ENCODE measurements around the gene SCNN1G.
"Not testable (repeated sequence)": the region's sequence is repeated elsewhere in the genome, so short reads cannot be mapped to it uniquely, and the experiment has no call there.

SCNN1G gene

DNA sequence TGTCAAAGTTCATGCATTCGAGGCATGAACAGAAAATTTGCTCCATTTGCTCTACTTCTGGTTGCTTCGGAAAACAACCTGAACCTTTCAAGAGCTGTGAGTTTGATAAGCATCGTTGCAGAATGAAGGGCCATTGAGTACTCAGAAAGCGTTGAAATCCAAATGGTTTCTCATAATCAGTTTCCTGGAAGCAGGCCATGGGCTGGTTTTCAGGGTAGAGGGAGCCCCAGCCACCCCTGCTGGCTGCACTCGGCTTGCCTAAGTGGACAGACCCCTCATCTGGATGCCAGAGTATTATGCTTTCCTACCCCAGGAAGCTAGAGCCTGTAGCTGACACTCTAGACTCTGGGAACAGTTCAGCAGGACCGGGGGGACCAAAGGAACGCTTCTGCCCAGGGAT, 24.4 kb downstream of the SCNN1G start:
- DNase-seq, result no peak

DNA sequence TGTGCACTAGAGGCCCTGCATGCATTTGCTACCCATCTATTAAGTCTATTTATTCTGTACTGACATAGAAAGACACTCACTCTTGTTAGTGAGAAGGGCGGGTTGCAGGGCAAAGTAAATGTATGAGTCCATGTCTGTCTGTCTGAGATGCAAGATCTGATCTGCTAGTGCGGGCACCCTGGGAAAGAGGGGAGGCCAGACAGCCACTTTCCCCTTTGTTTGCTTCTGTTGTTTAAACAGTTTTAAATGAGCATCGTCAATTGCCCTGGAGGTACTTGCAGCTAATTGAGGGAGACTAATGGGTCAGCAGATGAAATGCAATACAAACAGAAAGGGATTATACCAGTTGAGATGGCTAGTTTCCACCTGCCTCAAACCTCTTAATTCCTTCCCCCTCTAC, 24.9 kb downstream of the SCNN1G start:
- no peak for DNase-seq

DNA sequence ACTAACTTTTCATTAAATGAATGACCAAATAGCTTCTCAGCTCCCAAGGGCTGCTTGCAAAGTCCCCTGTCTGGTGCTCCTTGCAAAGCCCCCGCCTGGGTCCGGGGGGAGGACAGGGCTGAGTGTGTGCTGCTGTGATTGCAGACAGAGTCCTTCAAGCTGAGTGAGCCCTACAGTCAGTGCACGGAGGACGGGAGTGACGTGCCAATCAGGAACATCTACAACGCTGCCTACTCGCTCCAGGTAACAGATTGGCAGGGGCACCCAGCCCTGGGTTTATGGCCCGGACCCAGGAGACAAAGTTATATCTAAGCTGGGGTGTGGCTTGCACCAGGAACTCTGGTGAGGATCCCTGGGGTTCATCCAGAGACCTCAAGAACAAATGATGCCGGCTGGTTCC, 27.1 kb downstream of the SCNN1G start:
- no peak for DNase-seq

DNA sequence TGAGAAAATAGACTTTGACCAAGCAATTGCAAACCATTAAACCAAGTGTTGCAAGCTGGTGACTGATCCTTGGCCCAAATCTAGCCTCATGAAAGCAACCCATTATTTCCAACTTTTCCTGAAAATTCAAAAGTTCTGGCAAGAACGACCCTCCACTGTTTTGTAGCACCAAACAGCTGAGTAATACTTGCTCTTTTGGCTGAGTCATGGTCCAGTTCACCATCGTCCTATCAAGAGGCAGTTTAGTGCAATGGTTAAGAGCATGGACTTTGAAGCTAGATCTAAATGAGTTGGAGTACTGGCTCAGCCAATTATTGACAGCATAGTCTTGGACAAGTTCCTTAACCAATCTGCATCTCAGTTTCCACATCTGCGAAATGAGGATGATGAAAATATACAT, 31.3 kb downstream of the SCNN1G start:
- no peak for DNase-seq

DNA sequence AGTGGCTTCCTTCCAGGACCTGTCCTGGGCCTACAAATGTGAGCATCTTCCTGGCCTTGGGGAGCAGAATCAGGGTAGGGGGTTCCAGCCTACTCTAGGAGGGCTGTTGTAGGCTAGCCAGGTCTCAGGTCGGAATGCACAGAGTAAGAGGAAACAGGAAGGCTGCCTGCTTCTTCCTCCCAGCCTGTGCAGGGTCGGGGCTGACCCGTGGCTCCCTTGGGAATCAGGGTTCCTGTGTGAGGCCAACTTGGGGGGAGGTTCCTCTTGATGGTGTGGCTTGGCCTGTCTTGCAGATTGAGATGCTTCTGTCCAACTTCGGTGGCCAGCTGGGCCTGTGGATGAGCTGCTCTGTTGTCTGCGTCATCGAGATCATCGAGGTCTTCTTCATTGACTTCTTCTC, 32.3 kb downstream of the SCNN1G start:
- DNase-seq, result no peak

DNA sequence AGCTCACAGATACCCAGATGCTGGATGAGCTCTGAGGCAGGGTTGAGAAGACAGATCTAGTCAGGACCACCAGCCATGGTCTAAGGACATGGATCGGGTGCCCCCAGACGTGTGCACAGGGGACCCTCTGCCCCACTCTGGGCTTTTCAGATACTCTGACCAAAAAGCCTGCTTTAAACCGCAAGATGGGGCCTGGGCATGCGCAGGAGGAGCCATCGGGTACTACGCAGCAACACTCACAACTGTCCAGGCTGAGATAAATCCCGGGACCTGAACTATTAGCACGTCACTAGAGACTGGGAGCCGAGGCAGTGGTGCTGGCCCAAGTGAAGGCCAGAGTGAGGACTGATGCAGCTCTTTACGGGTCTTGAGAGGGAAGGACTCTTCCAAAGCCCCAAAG, 32.9 kb downstream of the SCNN1G start:
- no peak for DNase-seq

DNA sequence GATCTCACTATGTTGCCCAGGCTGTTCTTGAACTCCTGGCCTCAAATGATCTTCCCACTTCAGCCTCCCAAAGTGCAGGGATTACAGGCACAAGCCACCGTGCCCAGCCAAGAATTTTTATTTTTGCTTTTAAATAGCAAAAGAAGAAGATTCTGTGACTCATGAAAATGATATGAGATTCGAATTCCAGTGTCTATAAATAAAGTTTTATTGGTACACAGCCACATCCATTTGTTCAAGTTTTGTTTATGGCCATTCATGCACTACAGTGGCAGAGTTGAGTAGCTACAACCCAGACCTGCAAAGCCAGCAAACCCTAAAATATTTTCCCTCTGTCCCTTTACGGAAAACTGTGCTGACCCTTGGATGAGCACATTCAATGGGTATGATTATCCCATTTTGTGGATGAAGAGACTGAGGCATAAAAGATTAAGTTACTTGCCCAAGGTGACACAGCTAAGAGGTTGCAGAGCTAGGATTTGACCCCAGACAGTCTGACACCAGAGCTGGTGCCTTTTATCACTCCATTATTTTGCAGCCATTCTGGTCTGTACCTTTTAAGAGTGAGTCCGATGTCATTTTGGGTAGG, 34.2 kb downstream of the SCNN1G start:
- DNase-seq, result no peak

DNA sequence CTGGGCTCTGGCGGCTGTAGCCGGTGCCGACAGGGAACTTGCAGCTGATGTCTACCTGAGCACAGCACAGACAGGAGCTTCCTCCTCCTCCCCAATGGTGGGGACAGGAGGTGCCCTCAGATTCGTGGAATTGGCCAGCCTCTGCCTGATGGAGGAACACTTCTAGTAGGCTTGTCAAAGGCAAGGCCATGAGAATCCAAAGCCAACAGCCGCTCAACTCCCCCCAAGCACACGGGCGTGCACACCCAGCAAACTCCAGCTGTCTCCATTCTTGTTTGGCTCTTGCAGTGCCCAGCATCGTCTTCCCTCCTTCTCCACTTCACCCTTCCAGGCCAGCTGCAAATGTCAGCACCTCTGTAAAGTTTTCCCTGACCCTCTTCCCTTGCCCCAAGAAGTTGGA, 35.1 kb downstream of the SCNN1G start:
- no peak for DNase-seq

DNA sequence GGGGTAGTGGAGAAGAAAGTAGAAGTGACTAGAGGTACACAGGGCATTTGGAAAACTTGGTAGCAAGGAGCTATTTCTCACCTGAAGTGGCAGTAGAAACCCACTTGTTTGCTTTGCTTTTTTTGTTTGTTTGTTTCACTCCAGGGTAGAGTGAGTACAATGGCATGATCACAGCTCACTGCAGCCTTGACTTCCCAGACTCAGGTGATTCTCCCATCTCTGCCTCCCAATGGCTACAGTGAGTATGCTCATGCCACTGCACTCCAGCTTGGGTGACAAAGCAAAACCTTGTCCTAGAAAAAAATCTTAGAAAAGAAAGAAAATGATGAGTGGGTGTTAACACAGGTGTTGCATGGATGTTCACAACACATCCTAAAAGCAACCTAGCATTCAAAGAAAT, 40.4 kb downstream of the SCNN1G start:
- DNase-seq, result no peak

DNA sequence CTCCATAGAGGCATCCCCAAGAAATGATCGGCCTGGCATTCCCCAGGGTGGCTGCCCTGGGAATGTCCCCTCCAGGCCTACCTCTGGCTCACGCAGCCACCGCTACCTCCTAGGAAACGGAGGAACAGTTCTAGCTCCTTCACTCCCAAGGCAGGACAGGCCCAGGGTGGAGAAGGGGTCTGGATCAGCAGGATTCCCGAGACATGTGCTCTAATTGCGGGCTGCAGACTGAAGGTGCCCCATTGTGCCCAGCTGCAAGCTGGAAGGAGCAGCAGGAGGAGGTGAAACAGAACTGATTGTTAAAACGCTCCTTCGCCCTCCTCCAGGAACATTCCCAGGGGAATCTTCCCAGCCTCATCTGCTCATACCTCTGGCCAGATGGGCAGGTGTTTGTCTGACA, 40.8 kb downstream of the SCNN1G start:
- DNase-seq, result no peak

DNA sequence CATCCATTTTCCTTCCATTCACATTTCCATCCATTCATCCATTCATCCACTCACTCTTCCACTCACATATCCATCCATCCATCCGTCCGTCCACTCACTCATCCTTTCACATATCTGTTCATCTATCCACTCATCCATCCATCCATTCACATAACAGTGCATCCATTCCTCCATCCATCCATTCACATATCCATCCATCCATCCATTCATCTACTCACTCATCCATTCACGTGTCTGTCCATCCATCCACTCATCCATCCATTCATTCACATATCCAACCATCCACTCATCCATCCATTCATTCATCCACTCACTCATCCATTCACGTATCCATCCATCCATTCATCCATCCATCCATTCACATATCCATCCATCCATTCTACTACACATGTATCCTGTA, 42.6 kb downstream of the SCNN1G start:
- no peak for DNase-seq

DNA sequence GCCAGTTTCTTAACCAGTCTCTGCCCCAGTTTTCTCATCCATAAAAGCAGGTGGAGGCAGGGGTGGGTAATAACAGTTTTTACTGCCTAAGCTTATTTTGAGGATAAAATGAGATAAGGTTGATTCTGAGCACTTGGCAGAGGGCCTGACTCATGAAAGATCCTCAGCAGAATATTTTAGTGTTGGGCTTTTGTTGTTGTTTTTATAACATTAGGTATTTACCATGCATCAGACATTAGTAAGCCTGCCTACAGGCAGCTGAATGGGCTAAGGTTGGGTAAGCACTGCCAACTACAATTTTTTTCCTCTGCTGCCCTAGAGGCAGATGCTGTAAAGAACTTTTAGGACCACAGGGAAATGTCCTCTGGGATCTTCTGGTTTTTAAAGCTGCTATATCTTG, 43.1 kb downstream of the SCNN1G start:
- DNase-seq, result no peak

DNA sequence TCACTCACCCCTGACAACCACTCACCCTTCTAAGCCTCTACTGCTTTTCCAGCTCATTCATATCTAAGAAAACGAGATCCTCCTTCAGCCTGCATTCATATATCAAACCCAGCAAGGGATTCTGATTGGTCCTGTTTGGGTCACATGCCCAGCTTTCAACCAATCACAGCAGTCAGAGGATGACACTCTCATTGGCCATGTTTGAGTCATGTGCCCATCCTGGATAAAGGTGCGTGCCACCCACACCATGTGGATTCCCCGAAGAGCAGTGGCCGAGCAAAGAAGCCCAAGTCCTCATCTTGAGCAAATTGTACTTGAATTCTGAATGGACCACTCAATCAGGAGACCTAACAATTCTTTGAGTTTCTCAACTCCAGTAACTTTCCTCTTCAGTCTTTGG, 45.0 kb downstream of the SCNN1G start:
- DNase-seq, result no peak

DNA sequence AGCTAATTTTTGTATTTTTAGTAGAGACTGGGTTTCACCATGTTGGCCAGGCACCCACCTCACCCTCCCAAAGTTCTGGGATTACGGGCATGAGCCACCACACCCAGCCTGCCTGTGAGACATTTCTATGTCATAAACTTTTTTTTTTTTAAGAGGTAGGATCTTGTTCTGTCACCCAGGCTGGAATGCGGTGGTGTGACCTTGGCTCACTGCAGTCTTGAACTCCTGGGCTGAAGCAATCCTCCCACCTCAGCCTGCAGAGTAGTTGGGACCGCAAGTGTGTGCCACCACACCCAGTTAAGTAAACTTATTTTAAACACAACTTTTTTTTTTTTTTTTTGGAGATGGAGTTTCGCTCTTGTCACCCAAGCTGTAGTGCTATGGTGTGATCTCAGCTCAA, 47.2 kb downstream of the SCNN1G start:
- no peak for DNase-seq

DNA sequence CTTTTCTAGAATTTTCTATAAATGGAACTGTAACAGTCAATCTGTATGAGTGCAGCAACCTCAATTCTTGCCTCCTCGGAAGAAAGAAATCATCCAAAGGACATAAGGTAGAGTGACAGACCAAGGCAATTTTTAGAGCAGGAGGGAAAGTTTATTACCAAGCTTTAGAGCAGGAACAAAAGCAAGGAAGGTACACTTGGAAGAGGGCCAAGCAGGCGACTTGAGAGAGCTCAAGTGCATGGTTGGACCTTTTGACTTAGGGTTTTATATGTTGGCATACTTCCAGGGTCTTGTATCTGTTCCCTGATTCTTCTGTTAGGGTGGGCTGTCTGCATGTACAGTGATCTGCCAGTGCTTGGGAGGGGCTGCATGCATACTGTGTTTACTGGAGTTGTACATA, 50.3 kb downstream of the SCNN1G start:
- DNase-seq, result no peak

DNA sequence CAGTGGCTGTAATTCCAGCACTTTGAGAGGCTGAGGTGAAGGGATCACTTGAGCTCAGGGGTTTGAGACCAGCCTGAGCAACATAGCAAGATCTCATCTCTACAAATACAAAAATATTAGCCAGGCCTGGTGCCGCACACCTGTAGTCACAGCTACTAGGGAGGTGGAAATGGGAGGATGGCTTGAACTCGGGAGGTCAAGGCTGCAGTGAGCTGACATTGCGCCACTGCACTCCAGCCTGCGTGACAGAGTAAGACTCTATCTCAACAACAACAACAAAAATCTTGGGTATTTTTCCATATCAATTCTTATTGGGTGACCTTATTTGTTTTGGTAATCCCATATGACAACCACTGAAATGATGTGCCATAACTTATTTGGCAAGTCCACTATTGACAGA, 52.6 kb downstream of the SCNN1G start:
- DNase-seq, result no peak

DNA sequence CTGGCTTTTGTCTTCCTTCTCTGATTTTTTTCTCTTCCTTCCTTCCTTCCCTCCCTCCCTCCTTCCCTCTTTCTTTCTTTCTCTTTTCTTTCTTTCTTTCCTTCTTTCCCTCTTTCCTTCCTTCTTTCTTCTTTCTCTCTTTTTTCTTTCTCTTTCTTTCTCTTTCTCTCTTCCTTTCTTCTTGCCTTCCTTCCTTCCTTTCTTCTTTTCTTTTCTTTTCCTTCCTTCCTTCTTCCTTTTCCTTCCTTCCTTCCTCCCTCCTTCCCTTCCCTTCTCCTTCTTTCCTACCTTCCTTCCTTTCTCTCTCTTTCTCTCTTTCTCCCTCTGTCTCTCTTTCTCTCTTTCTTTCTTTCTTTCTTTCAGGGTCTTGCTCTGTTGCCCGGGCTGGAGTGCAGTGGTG, 54.4 kb downstream of the SCNN1G start:
- DNase-seq, result no peak

DNA sequence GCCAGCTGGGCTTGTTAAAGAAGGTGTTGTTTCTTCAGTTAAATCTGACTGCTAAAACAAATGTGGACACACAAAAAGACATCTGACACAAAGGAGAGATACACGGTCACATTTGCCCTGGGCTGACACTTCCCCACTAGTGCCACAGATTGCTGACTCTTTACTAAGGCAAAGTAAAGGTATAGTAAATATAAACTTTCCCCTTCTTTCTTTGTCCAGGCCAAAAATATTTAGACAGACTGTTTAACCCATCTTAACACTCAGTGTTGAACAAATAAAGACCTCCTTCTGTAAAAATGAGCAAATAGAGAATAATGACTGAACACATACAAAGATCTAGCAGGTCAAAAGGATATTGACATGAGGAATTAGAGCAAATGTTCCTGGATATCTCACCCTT, 58.4 kb downstream of the SCNN1G start:
- no peak for DNase-seq

DNA sequence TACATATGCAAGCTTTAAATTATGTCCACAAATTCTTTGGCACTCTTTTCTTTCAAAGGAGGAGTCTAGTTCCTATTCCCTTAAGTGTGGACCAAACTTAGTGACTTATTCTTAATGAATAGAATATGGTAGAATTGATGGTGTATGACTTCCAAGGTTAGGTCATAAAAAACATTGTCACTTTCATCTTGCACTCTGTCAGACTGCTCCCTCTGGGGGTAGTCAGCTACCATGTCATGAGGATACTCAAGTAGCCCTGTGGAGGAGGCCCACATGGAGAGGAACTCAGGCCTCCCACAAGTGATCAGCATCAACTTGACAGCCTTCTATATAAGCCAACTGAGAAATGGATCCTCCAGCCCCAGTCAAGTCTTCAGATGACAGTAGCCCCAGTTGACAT, 61.6 kb downstream of the SCNN1G start:
- no peak for DNase-seq

DNA sequence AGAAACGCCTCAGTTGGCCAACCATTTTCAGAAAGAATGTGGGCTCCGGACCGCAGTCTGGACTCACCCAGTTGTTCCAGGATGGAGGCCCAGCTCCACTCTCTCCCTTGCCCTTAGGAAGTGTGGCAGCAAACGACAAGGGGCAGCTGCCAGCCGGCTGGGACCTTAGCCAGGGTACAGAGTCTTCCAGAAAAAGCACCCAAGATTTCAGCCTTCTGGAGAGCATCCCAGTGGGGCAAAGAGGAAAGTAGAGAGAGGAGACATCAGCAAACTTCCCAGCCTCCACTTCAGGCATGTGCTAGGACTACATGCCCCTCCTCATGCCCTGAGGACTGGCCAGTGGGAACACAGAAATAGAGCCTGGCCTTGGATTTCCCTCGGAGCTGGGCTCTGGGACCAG, 62.7 kb downstream of the SCNN1G start:
- DNase-seq, result no peak

DNA sequence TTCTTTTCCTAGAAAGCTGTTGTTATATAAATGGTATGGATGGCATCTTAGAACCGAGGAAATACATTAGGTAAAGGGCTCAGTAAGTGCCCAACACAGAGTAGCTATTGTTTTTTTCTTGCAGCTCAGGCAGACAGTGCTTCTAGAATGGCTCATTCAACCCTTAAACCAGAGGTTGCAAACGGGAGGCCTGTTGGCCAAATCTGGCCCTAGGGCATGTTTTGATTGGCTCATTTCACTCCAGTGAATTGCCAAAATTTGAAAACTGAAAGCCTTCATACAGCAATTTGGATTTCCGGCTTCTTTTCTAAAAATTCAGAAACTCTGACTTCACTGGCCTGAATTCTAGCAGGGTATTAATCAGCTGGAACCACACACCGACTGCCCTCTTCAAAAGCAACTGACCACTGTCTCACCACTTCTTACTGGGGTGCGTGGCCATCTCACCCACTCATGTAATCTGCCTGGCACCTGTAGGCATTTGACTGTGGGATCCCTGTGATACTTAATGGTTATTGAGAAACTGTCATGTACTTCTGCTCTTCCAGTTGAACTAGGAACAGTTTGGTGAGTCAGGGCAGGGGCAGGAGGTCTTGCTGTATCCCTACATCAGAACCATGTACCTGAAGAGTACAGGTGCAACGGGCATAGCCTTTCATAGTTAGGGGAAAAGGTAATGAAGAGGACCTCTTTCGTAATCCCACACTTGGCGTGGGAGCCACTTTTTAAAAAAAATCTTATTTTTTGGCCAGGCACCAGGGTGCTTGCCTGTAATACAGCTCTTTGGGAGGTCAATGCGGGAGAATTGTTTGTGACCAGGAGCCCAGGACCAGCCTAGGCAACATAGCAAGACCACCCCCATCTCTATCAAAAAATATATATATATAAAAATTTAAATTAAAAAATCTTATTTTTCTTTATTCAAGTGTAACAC, 66.0 kb downstream of the SCNN1G start:
- no peak for DNase-seq

DNA sequence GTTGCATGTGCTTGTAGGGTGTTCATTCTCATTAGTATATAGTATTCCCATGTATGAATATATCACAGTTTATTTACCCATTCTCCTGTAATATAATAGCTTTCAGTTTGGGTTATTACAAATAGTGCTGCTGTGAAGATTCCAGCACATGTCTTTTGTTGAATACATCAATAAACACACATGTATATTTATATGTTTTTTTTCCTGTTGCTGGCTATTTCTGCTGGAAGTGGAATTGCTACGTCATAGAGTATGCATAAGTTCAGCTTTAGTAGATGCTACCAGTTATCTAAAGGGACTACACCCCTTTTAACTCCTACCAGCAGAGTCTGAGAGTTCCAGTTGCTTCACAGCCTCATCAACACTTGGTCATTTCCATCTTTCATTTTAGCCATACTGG, 67.3 kb downstream of the SCNN1G start:
- DNase-seq, result no peak

DNA sequence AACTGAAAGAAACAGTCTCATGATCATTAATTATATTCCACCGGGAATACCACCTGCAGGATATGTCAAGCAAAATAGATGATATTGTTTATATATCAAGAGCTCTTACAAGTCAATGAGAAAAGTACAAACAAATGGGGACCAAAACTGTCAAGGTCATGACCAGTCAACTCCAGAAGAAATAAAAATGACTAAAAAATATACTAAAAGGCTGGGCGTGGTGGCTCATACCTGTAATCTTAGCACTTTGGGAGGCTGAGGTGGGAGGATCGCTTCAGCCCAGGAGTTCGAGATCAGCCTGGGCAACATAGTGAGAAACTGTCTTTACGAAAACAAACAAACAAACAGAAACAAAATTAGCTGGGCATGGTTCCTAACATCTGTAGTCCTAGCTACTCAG, 69.8 kb downstream of the SCNN1G start:
- DNase-seq, result no peak

DNA sequence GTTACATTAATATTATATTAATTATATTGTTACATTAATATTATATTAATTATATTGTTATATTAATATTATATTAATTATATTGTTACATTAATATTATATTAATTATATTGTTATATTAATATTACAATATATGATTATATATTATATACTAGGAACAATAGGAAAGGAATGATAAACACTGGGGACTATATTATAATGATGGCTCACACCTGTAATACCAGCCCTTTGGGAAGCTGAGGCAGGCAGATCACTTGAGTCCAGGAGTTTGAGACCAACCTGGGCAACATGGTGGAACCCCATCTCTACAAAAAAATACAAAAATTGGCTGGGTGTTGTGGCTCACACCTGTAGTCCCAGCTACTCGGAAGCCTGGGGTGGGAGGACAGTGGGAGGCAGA, 71.1 kb downstream of the SCNN1G start:
- DNase-seq, result not testable (repeated sequence)

DNA sequence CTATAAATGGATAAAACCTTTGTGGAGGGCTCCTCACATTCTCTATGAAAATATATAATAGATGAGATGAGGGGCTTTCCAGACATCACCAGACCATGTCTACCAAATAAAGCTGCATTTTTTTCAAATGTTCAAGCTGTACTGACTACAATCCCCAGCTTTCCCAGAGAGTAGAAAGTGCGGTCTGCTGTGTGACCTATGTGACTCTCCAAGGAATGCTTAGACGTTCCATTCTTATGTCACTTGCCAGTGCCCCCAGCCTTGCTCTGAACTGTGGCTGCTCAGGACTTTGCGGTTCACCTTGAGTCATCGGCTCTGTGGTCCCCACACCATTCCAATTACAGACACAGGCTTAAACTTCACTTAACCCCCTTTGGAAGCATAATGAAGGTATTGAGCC, 71.8 kb downstream of the SCNN1G start:
- no peak for DNase-seq

Data from GF-D8 (cell line).